Kidney glomerular epithelial cell (primary cell): Measurements from ENCODE around the gene FAN1.

Experiments
- DNase-seq: peaks from one replicate; lab custom pipeline; 2025; lab: John Stamatoyannopoulos, UW

The FAN1 gene

DNA sequence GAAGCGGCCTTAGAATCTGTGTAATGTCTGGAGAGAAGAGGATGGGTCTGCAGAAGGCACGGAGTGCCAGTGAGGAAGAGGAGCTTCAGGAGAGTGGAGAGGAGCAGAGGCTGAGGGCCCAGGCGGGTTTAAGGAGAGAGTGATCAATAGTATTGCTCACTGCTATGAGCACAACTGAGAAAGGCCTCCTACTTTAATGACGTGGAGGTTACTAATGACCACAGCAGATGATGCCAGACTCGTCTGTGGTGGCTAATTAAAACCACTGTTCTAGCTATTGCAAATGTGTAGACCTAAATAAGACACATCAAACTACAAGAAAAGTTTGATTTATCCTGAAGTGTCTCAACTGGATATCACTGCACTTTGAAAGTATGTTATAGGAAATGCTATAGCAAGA, 54.5 kb downstream of the FAN1 start:
- DNase-seq, result no peak

DNA sequence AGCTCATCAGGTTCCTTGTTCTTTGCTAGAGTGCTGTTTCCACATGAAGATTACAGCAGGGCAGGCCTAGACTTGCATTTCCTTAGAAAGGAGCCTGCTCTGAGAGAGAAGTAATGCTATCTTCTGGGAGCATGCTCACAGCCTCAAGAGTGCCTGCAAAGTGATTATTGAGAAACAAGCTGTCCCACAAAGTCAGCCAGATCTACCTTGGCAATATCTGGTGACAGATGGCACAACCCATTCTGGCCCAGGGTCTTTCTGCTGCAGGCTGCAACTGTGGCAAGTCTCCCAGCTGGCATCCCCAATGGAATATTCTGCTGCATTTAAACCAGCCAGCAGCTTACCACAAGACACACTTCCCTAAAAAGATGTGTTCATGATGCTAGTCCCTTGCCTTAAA, 58.4 kb downstream of the FAN1 start:
- DNase-seq, result no peak

DNA sequence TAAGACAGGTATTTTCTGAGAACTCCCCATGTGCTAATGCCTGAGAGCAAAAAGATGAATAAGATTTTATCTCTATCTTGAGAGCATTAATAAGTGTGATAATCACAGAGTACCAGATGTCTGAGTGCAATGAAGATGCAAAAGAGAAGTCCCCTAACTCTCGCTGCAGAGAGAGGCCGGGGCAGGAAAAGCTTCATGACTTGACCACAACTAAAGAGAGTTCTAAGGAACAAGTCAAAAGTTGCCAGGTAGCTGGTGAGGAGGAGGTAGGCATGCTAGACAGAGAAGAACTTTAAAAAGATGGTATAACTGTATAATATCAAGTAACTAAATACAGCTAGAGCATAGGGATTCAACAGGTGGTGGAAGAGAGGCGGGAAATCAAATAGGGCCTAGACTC, 58.9 kb downstream of the FAN1 start:
- DNase-seq, result no peak

DNA sequence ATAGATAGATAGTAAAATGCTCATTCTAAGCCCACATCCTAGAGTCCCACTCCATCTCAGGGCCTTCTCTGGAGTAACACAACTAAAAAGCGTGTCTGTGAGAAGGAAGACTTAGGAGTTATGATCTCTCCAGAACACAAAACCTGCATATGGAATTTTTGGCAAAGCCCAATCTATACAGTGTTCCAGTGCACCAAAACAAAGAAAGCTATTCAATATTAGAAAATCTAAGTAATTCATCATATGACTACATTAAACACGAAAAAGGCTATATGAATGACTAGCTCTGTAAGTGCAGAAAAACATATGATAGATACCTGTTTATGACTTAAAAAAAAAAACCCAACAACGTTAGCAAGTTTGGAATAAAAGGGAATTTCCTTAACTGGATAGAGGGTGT, 60.0 kb downstream of the FAN1 start:
- no peak for DNase-seq

DNA sequence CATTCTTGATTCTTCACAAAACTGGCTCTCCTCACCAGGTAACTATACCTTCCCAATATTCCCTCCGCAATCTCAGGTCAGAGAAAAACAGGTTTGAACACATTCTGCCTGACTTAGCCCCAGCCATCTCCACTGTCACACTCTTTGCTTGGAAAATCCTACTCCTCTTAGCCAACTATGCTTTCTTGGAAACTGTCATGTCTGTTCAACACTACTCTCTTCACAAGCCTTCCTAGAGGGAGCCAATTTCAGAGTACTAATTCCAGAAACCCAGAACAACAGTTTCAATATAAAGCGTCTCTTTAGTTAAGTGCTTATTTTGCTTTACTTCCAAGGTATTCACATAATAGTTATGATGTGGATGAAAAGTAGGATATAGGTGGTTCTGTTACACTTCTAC, 66.0 kb downstream of the FAN1 start:
- no peak for DNase-seq

DNA sequence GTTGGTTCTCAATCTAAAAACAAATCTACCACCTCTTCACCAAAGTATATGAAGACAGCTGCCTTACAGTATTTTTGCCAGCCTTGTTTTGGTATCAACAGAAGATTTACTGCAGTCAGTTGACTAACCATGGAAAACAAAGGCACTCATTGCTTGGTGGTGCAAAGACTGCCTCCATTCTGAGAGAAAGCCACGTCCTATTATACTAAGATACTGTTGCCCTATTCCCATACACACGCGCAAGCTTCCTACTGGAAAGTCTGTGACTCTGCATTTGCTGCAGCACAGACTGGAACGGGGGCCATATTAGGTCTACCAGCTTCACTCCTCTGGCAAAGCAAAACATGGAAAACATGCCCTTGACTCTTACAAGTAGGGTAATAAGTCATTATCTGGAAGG, 69.7 kb downstream of the FAN1 start:
- DNase-seq, result no peak

DNA sequence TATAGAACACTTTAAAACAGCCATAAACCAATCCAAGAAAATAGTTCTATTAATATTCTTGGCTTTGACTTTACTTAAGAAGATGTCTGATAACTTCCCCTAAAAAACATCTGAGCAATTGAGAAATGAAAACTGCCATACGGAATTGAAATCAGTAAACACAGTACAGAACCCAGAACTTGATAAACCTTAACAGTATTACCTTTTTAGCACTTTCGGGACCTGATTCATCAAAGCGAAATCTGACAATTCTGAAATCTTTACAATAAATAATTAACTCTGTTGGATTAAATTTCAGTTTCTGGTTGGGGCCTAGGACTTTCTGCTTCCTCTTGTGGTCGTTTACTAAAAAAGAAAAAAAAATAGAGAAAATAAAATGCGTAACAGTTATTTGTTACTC, 70.4 kb downstream of the FAN1 start:
- DNase-seq, result no peak

DNA sequence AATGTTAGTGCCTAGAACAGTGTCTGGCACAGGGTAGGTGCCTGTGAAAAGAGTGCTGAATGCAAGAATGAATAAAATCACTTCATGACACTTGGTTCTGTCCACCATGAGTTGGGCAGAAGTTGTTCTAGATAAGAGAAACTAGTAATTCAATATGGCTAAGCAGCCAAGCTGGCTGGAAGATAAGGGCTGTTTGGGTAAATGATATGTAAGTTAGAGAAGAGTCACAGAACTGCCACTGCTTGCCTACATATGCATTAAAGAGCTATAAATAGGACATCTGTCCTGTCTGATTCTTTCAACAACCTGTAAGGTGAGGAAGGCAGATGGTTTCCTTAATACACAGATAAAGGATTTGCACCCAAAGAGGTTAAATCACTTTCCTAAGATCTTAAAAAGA, 74.6 kb downstream of the FAN1 start:
- DNase-seq, result no peak

DNA sequence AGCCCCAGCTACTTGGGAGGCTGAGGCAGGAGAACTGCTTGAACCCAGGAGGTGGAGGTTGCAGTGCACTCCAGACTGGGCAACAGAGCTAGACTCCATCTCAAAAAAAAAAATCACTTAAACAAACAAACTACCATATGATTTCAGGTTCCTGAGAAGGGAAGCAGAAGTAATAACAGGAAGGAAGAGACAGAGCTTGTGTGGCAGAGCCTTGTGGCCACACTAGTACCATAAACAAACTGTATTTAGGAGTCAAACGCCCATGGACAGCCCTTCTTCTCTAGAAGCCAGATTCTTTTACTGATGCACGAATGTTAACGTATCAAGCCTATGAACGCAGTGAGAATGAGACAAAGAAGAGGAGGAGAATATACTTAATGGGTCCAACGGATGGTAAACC, 75.7 kb downstream of the FAN1 start:
- DNase-seq, result no peak

DNA sequence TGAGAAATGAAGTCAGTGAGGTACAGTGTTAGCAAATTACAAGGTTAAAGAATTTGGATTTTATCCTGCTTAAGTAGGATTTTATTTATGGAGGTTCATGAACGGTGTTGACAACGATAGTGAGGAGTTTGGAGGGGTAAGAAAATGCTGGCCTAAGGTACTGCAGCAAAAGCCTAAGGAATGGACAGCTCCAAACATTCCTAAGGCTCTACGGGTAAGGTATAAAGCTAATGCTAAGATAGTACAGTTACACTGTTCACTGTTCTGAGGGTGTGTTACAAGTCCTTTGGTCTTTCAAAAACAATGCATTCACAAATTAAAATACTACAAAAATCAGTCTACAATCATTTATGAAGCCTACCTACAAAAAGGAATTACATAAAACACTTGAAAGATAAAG, 80.4 kb downstream of the FAN1 start:
- no peak for DNase-seq

DNA sequence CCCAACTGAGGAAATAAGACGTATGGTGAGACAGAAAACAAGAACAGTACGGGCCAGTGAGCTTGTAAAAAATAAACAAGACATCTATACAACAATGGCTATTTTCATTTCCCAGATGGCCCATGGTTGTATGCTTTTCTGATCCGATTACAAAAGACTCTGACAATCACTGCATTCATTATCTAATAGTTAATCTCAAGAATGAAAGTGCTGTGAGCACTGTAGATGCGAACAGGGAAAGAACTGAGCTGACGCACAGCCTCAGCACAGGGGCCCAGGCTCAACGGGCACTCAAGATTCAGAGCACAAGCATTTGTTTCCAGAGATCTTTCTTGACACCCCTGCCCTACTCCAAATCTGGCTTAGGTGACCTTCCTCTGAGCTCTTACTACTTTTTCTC, 80.8 kb downstream of the FAN1 start:
- peak; percentile 46 for DNase-seq

DNA sequence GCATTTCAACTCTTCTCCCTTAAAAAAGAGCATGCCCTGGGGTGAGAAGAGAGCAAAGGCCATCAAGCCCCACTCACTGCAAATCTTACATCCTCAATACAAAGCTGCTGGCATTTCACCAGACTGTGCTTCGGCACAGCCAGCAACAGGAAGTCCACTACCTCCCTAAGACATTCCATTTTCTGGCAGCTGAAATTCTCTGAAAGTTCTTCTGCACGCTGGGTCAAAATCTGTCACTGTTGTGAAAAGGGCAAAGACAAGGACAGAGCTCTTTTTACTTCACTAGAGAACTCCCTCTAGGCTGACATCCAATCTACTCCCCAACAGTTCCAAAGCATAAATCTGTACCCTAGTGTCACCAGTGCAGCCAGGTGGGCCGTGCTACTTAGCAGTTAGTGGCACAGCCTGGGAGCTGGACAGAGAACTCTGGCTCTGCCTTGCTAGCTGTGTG, 81.4 kb downstream of the FAN1 start:
- DNase-seq, result peak; percentile 40

DNA sequence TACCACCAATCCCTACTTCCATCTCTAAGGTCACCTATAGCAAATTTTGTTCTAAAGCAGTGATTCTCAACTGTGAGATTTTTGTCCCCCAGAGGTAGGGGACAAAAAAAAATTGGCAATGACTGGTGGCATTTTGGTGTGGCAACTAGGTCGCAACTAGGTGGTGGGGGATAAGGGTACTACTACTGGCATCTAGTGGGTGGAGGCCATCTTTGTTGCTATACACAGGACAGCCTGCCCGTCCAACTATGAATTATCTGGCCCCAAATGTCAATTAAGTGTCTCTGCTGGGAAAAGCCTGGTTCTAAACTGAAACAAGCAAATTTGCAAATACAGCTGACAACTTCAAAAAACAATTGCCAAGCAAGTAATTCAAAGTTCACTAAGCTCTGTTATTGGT, 86.3 kb downstream of the FAN1 start:
- no peak for DNase-seq

DNA sequence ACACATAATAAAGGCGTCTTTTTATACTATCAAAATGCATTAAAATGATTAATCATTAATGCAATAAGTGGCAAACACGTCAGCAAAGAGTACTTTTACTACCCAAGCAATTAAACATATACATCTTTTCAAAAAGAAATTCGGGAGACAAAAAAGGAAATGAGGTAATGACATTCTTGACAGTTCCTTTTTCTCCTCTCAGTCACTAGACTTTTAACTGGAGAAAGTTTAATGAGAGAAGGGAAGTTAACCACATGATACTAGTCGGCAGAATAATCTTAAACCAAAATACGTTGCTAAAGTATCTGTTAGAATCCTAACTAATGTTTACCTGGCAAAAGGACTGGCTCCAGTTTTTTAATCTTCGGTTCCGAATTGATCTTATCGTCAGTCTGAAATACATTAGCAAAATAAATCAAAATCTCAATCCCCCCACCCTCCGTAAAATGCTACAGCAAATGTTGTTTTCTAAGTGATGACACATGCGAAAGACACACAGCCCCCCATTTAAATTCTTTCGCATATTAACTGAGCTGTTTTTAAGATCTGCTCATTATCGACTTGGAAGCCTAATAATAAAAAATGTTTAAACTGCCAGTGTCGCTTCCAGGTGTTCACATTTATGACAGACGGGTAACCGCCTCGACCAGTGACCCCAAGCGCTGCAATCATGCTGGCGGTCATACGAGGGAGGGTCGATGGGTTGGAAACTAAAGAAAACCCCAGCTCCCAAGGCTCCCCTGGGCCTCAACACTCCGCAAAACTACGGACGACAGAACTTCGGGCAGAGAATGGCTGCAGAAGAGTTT, 86.9 kb downstream of the FAN1 start:
- DNase-seq, result peak; percentile 29

DNA sequence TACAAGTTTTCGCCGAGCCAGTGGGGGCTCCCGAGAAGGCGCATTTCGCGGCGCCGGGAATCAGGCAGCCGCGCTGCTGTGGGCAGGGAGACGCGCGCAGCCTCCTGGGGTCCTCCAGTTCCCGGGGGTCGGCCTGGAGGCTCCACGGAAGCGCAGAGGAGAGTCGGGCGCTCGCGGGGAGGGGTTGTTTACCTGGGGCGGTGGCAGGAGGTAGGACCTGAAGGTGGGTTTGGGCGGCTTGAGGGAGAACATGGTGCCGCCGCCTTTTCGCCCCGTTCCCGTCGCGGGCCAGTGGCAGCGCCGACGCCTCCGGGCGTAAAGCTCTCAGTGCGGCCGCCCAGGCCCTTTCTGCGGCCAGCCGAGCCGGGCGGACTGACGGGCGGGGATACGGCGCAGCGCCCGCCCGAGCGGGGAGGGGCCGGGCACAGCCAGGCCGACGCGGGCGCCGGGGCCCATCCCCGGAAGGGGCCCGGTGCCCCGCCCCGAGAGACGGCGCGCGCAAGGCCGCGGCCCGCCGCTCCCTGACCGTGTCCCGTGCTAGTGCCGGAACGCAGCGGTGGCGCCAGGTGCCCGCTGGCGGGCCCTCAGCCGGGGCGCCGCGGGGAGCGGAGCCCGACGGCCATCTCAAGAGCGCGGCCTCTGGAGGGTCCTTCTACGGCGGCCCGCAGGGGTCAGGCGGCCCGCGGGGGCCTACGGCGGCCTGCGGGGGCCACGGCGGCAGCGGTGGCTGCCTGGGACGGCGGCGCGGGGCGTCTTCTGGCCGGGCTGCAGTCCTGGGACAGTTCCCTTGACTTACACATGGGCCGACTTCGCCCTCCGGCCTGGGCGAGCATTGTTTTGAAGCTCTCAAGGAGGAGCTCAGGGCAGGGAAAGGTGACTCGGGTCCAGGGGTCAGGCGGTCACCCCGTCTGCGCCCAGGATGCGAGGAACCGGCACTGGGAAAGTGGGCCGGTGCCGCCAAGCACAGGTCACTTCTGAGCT, 87.8 kb downstream of the FAN1 start, which contains the start of gene MTMR10:
MTMR10 (minus strand) TSS at position 374 of the 981 bp plus-strand sequence; CDS start at position 252, 122 bp downstream.
- DNase-seq, result peak; percentile 63

DNA sequence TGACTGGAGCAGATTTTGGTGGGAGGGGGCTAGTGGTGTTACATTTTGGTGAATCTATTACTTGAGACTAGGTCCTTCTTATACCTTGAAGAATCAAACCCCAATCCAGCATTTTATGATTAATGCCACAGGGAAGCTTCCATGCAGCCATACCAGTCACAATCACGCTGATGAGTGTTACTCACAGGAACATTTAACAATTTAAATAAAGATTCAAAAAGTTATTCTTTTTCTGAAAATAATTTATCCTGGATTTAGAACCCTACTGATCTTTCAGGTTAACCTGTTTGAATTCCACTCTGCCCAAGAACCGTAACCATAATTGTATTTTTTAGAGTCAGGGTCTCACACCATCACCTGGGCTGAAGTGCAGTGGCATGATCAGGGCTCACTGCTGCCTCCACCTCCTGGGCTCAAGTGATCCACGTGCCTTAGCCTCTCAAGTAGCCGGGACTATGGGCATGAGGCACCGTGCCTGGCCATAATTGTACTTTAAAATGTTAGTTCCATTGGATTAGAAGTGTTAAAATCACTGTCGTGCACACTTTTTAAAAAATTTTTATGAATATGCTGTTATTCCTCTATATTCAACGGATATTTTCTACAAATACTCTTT, 88.6 kb downstream of the FAN1 start:
- DNase-seq, result no peak
